Activated CD8-positive, alpha-beta memory T cell treated with anti-CD3 and anti-CD28 coated beads, Interleukin-2, amount 50 U/mL, for 1 hour (primary cell): ENCODE data around the gene JAKMIP2.
"Not testable (repeated sequence)": the region's sequence is repeated elsewhere in the genome, so short reads cannot be mapped to it uniquely, and the experiment has no call there.

ENCODE experiments used
- DNase-seq: peaks from one replicate; pipeline ENCODE4 v3.0.0-alpha.2; 2020; ENCODE audit errors: extremely low read depth

JAKMIP2 gene

GRCh38 chr5:147557876-147558745, 224.4 kb downstream of the JAKMIP2 start:
- DNase-seq = no peak

DNA sequence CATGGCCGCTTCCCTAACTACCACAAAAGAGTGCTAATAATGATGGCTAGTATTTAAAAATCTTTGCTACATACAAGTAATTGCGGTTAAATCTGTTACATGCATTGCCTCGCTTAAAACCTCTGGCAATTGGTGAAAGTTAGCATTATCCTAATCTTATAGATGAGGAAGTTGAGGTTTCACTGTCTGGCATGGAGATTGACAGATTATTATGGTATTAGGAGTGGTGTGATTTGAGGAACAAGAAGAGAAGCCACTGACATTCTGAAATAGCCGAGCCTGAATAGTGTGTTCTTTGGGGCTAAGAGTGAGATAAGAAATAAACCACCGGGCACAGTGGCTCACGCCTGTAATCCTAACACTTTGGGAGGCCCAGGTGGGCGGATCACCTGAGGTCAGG, 227.4 kb downstream of the JAKMIP2 start:
- DNase-seq = no peak

DNA sequence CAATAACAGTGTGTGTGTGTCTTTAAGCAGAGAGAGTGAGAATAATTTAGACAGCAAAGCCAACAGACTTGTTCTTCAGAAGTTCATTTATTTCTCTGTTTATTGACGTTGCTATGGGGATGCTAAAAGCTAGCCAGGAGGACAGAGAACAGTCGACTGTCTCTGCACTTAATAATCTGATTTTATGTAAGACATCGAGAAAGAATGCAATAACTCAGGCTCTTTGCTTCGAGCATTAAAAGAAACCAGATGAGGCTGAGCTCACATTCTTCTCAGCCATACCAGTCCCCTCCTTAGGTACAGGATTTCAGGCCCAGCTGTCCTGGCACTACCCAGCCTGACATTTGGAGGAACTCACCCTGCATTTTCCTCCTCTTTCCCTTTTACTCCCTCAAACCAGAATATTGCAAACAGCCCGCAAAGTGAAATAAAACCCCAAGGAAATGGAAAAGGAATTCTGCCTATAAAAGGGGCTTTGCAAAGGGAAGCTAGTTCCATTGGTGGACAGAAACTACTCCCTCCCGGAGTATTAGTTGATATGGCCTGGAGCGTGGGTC, 228.2 kb downstream of the JAKMIP2 start:
- no peak for DNase-seq

- not testable (repeated sequence) for DNase-seq
Measured at GRCh38 chr5:147553817-147554216, 228.7 kb downstream of the JAKMIP2 start.

DNA sequence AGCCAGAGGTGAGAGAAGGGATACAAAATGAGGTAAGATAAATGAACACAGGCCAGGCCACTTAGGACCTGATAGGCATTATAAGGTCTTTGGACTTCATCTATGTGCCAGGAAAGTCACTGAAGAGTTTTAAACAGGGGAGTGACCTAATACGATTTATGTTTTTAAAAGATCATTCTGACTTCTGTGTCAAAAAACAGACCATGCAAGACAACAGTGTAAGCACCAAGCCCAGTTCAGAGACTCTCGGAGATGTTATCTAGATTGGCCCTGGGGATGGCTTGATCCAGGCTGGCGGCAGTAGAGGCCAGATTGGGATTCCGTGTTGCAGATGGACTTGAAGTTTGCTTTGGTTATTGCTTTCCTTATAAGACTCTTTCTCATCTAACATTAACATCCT, 229.6 kb downstream of the JAKMIP2 start:
- no peak for DNase-seq

- no peak for DNase-seq
Measured at GRCh38 chr5:147551677-147552076, 230.9 kb downstream of the JAKMIP2 start.

DNA sequence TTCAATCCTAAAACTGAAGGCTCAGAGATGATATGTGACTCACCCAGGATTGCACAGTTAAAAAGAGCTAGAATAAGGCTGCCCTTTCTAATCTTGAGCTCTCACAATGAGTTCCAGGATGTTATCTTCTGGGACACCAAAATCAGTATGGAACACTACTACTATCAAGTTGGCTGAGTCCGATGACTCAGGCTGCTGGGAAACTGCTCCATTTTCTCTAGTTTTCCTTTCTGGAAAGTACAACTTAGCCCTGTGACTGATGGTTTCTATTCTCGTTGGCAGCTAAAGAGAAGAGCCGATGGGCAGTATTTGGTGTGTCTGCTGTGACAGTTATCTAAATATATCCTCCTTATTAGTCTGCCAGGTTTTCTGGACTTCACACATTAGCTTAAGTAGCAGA, 234.8 kb downstream of the JAKMIP2 start:
- DNase-seq = no peak

GRCh38 chr5:147544556-147544955, 238.0 kb downstream of the JAKMIP2 start:
- DNase-seq = no peak

- no peak for DNase-seq
Measured at GRCh38 chr5:147539053-147539452, 243.5 kb downstream of the JAKMIP2 start.

DNA sequence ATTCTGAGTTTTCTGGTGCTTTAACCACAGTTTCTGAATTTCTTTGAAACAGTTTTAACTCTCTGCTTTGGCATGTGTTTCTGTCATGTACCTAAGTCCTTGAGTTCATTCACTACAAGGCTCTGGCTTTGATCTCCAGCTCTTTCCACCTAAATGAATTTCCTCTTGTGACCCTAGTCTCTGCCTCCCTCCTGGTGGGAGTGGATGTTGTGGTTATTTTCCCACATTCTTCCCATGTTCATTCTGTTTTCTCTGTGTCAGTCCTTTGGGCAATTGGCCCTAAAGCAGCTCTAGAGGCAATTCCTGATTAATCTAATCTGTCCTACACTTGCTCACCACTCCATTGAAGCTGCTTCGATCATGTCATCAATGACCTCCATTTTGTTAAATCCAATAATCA, 244.3 kb downstream of the JAKMIP2 start:
- no peak for DNase-seq
